ENCODE results near the gene RAN.

RAN gene

GRCh38 chr12:130924966-130925665 is 53.2 kb downstream of the RAN start:
- Histone ChIP-seq H3K27me3 (ENCODE audit: insufficient read depth, poor library complexity, severe bottlenecking) (no peaks in the 10 kb centered on the region), H3K4me3 (replicated peaks; ENCODE audit: insufficient read depth, low read length) (no peak overlapping the region), H3K27ac (replicated peaks) (no peak overlapping the region)
- DNase-seq (ENCODE audit: low read depth in 1 of 2, low spot score in 1 of 2), result no peak
- TF ChIP-seq GABPA (IDR thresholded peaks at IDR 0.05; ENCODE audit: low read depth), result no peak
- no peak for TF ChIP-seq CTCF (IDR thresholded peaks at IDR 0.05; ENCODE audit: insufficient read depth, low read length)
- TF ChIP-seq REST (IDR thresholded peaks at IDR 0.05; ENCODE audit: insufficient replicate concordance, low read depth), result no peak
- no peak for TF ChIP-seq POLR2AphosphoS5 (IDR thresholded peaks at IDR 0.05; ENCODE audit: low read depth)
- no peak for TF ChIP-seq SPI1 (IDR thresholded peaks at IDR 0.05; ENCODE audit: borderline replicate concordance, low read depth)

- no peak overlapping the region for H3K27ac ChIP-seq (replicated peaks)
- TF ChIP-seq POLR2AphosphoS5 (IDR thresholded peaks at IDR 0.05; ENCODE audit: low read depth) (no peak), GABPA (IDR thresholded peaks at IDR 0.05; ENCODE audit: low read depth) (no peak), REST (IDR thresholded peaks at IDR 0.05; ENCODE audit: insufficient replicate concordance, low read depth) (no peak), SPI1 (IDR thresholded peaks at IDR 0.05; ENCODE audit: borderline replicate concordance, low read depth) (no peak), CTCF (IDR thresholded peaks at IDR 0.05; ENCODE audit: insufficient read depth, low read length) (no peak)
- no peaks in the 10 kb centered on the region for H3K27me3 ChIP-seq (ENCODE audit: insufficient read depth, poor library complexity, severe bottlenecking)
- no peak overlapping the region for H3K4me3 ChIP-seq (replicated peaks; ENCODE audit: insufficient read depth, low read length)
- DNase-seq (ENCODE audit: low read depth in 1 of 2, low spot score in 1 of 2), result no peak
Measured at GRCh38 chr12:130925666-130926015, 53.8 kb downstream of the RAN start.

Data from HL-60 (cell line).